Measurements from ENCODE around the gene ZNF426.

Gene ZNF426

DNA sequence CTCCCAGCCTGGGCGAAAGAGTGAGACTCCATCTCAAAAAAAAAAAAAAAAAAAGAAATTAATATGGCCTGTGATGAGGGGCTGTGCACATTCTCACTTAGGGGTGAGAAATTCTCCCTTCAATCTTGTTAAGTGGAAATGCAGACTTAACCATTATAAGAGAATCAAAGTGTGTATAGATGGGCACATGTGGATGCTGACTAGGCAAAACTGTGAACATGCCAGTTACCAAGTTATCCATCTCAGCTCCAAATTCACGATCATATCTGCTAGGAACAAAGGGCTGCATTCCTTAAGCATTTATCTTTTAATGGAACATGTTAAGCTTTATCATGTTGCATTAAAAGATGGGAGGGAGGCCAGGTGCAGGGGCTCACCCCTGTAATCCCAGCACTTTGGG, 44.3 kb downstream of the ZNF426 start:
- DNase-seq (ENCODE audit: low spot score), result no peak

DNA sequence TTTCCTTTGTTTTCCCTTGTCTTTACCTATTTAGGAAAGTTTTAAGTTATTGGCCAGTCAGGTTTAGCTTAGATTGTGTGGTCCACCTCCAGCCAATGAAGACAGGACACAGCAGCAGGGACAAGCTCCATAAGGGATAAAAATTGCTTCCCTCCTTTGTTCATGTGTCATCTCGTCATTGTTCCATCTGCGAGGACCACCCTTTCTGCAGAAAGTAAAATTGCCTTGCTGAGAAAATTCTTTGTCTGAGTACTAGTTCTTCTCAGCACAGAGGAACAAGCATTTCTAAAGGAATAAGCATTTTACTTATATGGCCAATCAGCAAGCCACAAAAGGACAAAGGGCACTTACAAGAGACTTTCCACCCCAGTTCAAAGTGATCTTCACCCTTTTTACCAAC, 51.4 kb downstream of the ZNF426 start:
- DNase-seq (ENCODE audit: low spot score), result no peak

DNA sequence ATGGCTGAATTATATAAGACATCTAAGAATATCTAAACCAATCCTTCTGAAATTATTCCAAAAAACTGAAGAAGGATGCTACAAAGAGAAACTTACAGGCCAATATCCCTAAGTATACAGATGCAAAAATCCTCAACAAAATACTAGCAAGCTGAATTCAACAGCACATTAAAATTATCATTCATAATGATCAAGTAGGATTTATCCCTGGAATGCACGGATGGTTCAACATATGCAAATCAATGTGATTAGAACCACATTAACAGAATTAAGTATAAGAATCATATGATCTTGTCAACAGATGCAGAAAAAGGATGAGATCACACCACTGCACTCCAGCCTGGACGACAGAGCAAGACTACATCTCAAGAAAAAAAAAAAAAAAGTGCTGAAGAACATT, 53.3 kb downstream of the ZNF426 start:
- DNase-seq (ENCODE audit: low spot score), result no peak

DNA sequence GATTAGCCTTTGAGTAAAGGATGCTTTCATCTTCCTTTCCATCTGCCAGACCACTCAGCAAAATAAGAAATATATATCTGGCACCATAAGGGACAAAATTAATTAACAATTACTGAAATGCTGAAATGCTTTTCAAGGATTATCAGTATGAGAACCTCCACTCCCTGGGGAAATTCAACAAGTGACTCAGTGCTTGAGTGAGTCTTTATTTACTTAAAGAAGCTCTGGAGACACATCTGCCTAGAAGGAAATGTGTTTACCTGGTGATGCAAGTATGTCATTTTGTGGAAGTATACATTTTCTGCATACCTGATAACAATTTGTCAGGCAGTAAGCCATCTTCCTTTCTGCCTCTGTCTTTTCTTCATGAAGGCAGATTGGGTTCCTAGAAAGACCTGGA, 63.5 kb downstream of the ZNF426 start:
- DNase-seq (ENCODE audit: low spot score), result no peak

Data from hematopoietic multipotent progenitor cell treated with erythropoietin and hydrocortisone succinate and interleukin-3 and kit ligand, for 17 days (in vitro differentiated cells).